SK-N-SH treated with all-trans-retinoic acid at 6 μM for 48 hours (cell line): ENCODE data around the gene PDE9A.

Source experiments
- ATAC-seq: fragments of 200-7000 bp; cut with Tn5 transposase; 3 replicates; pipeline ENCODE4 v1.9.1; 2020; ENCODE audit warnings: mild to moderate bottlenecking, moderate library complexity
- ARNTL ChIP-seq: fragments of 450-650 bp; formaldehyde crosslinking; IDR thresholded peaks from 2 replicates; pipeline ENCODE4 v1.5.0; 2020; ENCODE audit warnings: low read depth, mild to moderate bottlenecking, moderate library complexity, borderline replicate concordance
- BACH2 ChIP-seq: fragments of 250-450 bp; sonication (Bioruptor Pico); IDR thresholded peaks from 2 replicates; pipeline ENCODE4 v1.9.0; 2021; ENCODE audit warnings: mild to moderate bottlenecking, borderline replicate concordance
- CSDC2 ChIP-seq: fragments of 250-450 bp; sonication (Bioruptor Pico); IDR thresholded peaks from 2 replicates; pipeline ENCODE4 v1.5.0; 2020; ENCODE audit warnings: mild to moderate bottlenecking, moderate library complexity
- ESRRG ChIP-seq: fragments of 250-450 bp; sonication (Bioruptor Pico); IDR thresholded peaks from 2 replicates; pipeline ENCODE4 v1.6.1; 2021; ENCODE audit warnings: mild to moderate bottlenecking
- GLIS3 ChIP-seq: fragments of 250-450 bp; sonication (Bioruptor Pico); IDR thresholded peaks from 2 replicates; pipeline ENCODE4 v1.5.0; 2020; ENCODE audit warnings: mild to moderate bottlenecking, moderate library complexity
- OSR1 ChIP-seq: fragments of 250-450 bp; sonication (Bioruptor Pico); IDR thresholded peaks from 2 replicates; pipeline ENCODE4 v1.8.0; 2022; ENCODE audit warnings: moderate library complexity, mild to moderate bottlenecking, inconsistent platforms
- PPARA ChIP-seq: fragments of 250-450 bp; sonication (Bioruptor Pico); IDR thresholded peaks from 2 replicates; pipeline ENCODE4 v1.5.0; 2020; ENCODE audit warnings: mild to moderate bottlenecking, borderline replicate concordance
- RARB ChIP-seq: fragments of 250-450 bp; sonication (Bioruptor Pico); IDR thresholded peaks from 2 replicates; pipeline ENCODE4 v1.8.0; 2021; ENCODE audit warnings: mild to moderate bottlenecking, moderate library complexity
- SNAI2 ChIP-seq: fragments of 250-450 bp; sonication (Bioruptor Pico); IDR thresholded peaks from 2 replicates; pipeline ENCODE4 v1.5.0; 2020; ENCODE audit warnings: mild to moderate bottlenecking, moderate library complexity
- TCF4 ChIP-seq: fragments of 250-450 bp; sonication (Bioruptor Pico); IDR thresholded peaks from 2 replicates; pipeline ENCODE4 v1.8.0; 2021; ENCODE audit warnings: mild to moderate bottlenecking, moderate library complexity, borderline replicate concordance
- TOX ChIP-seq: fragments of 250-450 bp; sonication (Bioruptor Pico); IDR thresholded peaks from 2 replicates; pipeline ENCODE4 v1.8.0; 2021; ENCODE audit warnings: mild to moderate bottlenecking, moderate library complexity, borderline replicate concordance
- ZC3H10 ChIP-seq: fragments of 250-450 bp; sonication (Bioruptor Pico); IDR thresholded peaks from 2 replicates; pipeline ENCODE4 v1.5.1; 2021; ENCODE audit warnings: mild to moderate bottlenecking, moderate library complexity
- ZFP3 ChIP-seq: fragments of 250-450 bp; sonication (Bioruptor Pico); IDR thresholded peaks from 2 replicates; pipeline ENCODE4 v1.5.0; 2020; ENCODE audit warnings: mild to moderate bottlenecking, moderate library complexity
- ZFP30 ChIP-seq: fragments of 450-650 bp; formaldehyde crosslinking; IDR thresholded peaks from 2 replicates; pipeline ENCODE4 v1.5.0; 2022; ENCODE audit warnings: mild to moderate bottlenecking, moderate library complexity
- ZNF565 ChIP-seq: fragments of 450-650 bp; formaldehyde crosslinking; conservative IDR thresholded peaks from 2 replicates; pipeline ENCODE4 v1.5.0; 2020; ENCODE audit warnings: low read depth, mild to moderate bottlenecking, moderate library complexity
- ZNF70 ChIP-seq: fragments of 450-650 bp; formaldehyde crosslinking; IDR thresholded peaks from 2 replicates; pipeline ENCODE4 v1.5.0; 2020; ENCODE audit warnings: mild to moderate bottlenecking, moderate library complexity
- ZNF8 ChIP-seq: fragments of 450-650 bp; formaldehyde crosslinking; IDR thresholded peaks from 2 replicates; pipeline ENCODE4 v1.5.0; 2020; ENCODE audit warnings: mild to moderate bottlenecking, moderate library complexity
- TF ChIP-seq, protein P1 (sequence below): fragments of 250-450 bp; sonication (Bioruptor Pico); IDR thresholded peaks from 2 replicates; pipeline ENCODE4 v1.8.0; 2021; ENCODE audit warnings: low read depth, mild to moderate bottlenecking, moderate library complexity, borderline replicate concordance
- TF ChIP-seq, protein P2 (sequence below): fragments of 250-450 bp; sonication (Bioruptor Pico); IDR thresholded peaks from 2 replicates; pipeline ENCODE4 v1.5.1; 2021; ENCODE audit warnings: mild to moderate bottlenecking, moderate library complexity
- TF ChIP-seq, protein P3 (sequence below): fragments of 250-450 bp; sonication (Bioruptor Pico); IDR thresholded peaks from 2 replicates; pipeline ENCODE4 v1.8.0; 2020; ENCODE audit warnings: mild to moderate bottlenecking, moderate library complexity, borderline replicate concordance
- TF ChIP-seq, protein P4 (sequence below): fragments of 250-450 bp; sonication (Bioruptor Pico); IDR thresholded peaks from 2 replicates; pipeline ENCODE4 v1.5.0; 2020; ENCODE audit warnings: mild to moderate bottlenecking, moderate library complexity

Gene PDE9A

DNA sequence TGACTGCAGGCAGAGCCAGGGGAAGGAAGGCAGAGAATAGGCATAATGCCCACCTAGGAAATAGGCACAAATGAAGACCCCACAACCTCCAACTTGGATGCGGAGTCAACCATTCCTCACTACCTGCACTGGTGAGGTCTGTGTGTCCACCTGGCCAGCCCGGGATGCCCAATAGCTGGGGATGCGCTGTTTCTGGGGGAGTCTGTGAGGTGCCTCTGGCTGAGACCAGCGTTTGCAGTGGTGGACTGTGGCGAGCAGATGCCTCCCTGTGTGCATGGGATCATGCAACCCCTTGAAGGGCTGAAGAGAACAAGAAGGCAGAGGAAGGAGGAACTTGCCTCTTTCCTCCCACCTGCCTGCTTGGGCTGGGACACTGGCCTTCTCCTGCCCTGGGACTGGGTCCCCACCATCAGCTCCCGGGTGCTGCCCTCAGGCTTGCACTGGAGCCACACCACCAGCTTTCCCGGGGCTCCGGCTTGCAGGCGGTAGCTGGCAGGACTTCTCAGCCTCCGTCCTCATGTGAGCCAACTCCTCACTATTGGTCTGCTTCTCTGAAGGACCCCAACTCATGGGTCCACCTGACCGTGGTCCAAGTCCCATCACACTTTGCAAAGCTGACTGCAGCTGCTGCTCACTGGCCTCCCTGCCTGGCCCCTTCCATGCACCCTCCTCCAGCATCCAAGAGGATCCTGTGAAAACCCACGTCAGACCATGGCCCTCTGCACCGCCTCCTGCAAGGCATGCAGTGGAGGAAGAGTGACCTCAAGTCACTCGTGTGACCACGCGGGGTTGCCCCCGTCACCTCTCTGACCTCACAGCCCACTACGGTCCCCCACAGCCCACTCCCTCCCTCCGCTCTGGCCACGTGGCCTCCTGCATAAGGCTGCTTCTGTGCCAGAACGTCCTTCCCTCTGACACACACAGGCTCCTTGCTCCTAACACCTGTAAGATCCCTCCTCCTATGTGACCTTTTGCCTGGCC is 2.7 kb upstream of the PDE9A start:
- no peak for ATAC-seq
- TF ChIP-seq SNAI2 (no peak), BACH2 (no peak), ZNF70 (CRISPR knock-in tag) (no peak), ESRRG (CRISPR knock-in tag) (no peak), PPARA (CRISPR knock-in tag) (no peak), ZFP3 (no peak), ZNF565 (no peak), CSDC2 (CRISPR knock-in tag) (no peak), ARNTL (CRISPR knock-in tag) (no peak), ZFP30 (no peak), TCF4 (CRISPR knock-in tag) (no peak), GLIS3 (CRISPR knock-in tag) (no peak), RARB (CRISPR knock-in tag) (no peak), ZC3H10 (CRISPR knock-in tag) (no peak)
- TF ChIP-seq, protein P1, sequence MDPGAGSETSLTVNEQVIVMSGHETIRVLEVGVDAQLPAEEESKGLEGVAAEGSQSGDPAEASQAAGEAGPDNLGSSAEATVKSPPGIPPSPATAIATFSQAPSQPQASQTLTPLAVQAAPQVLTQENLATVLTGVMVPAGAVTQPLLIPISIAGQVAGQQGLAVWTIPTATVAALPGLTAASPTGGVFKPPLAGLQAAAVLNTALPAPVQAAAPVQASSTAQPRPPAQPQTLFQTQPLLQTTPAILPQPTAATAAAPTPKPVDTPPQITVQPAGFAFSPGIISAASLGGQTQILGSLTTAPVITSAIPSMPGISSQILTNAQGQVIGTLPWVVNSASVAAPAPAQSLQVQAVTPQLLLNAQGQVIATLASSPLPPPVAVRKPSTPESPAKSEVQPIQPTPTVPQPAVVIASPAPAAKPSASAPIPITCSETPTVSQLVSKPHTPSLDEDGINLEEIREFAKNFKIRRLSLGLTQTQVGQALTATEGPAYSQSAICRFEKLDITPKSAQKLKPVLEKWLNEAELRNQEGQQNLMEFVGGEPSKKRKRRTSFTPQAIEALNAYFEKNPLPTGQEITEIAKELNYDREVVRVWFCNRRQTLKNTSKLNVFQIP (CRISPR knock-in tag), result no peak
- TF ChIP-seq, protein P2, sequence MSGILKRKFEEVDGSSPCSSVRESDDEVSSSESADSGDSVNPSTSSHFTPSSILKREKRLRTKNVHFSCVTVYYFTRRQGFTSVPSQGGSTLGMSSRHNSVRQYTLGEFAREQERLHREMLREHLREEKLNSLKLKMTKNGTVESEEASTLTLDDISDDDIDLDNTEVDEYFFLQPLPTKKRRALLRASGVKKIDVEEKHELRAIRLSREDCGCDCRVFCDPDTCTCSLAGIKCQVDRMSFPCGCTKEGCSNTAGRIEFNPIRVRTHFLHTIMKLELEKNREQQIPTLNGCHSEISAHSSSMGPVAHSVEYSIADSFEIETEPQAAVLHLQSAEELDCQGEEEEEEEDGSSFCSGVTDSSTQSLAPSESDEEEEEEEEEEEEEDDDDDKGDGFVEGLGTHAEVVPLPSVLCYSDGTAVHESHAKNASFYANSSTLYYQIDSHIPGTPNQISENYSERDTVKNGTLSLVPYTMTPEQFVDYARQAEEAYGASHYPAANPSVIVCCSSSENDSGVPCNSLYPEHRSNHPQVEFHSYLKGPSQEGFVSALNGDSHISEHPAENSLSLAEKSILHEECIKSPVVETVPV, result no peak
- TF ChIP-seq, protein P3, sequence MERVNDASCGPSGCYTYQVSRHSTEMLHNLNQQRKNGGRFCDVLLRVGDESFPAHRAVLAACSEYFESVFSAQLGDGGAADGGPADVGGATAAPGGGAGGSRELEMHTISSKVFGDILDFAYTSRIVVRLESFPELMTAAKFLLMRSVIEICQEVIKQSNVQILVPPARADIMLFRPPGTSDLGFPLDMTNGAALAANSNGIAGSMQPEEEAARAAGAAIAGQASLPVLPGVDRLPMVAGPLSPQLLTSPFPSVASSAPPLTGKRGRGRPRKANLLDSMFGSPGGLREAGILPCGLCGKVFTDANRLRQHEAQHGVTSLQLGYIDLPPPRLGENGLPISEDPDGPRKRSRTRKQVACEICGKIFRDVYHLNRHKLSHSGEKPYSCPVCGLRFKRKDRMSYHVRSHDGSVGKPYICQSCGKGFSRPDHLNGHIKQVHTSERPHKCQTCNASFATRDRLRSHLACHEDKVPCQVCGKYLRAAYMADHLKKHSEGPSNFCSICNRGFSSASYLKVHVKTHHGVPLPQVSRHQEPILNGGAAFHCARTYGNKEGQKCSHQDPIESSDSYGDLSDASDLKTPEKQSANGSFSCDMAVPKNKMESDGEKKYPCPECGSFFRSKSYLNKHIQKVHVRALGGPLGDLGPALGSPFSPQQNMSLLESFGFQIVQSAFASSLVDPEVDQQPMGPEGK, result no peak
- TF ChIP-seq, protein P4, sequence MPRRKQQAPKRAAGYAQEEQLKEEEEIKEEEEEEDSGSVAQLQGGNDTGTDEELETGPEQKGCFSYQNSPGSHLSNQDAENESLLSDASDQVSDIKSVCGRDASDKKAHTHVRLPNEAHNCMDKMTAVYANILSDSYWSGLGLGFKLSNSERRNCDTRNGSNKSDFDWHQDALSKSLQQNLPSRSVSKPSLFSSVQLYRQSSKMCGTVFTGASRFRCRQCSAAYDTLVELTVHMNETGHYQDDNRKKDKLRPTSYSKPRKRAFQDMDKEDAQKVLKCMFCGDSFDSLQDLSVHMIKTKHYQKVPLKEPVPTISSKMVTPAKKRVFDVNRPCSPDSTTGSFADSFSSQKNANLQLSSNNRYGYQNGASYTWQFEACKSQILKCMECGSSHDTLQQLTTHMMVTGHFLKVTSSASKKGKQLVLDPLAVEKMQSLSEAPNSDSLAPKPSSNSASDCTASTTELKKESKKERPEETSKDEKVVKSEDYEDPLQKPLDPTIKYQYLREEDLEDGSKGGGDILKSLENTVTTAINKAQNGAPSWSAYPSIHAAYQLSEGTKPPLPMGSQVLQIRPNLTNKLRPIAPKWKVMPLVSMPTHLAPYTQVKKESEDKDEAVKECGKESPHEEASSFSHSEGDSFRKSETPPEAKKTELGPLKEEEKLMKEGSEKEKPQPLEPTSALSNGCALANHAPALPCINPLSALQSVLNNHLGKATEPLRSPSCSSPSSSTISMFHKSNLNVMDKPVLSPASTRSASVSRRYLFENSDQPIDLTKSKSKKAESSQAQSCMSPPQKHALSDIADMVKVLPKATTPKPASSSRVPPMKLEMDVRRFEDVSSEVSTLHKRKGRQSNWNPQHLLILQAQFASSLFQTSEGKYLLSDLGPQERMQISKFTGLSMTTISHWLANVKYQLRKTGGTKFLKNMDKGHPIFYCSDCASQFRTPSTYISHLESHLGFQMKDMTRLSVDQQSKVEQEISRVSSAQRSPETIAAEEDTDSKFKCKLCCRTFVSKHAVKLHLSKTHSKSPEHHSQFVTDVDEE (CRISPR knock-in tag), result no peak

DNA sequence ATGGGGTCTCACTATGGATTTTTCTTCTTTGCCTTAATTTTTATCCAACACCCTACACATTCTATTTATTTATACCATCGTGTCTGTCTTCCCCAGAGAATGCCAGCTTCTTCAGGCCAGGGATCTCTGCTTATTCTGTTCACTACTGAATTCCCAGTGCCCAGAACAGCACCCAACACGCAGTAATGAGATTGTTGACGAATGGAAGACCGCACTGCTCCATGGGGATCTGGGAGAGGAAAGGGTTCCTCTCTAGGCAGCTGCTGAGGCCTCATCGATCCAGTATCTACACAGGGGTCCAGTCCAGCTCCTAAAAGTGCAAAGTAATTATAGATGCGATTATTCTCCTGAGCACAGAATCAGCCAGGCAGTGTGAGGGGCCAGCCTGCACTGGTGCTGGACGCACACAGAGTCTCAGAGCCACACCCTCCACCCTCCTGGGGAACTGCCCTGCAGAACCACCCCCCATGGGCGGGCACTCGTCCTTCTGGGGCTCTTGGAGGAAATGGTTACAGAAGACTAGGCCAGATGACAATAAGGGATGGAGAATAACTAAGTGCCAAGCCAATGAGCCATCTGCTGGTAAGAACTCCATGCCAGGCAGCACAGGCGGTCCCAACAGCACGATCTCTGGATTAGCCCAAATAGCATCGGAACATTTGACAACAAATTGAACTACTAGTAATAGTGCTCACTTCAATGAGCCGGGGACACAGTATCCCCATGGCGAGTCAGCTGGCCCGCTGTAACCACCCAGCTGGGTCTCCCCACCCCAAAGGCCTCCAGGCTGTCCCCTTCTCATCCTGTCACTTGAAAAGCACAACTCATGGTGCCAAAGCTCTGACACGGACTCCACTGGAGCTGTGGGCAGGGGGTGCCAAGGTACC is 1.7 kb upstream of the PDE9A start:
- ATAC-seq, result no peak
- TF ChIP-seq, protein P1 (CRISPR knock-in tag), result no peak
- TF ChIP-seq ZNF8 (CRISPR knock-in tag), result no peak
- TF ChIP-seq ZFP3, result no peak
- TF ChIP-seq OSR1 (CRISPR knock-in tag), result no peak
- TF ChIP-seq, protein P2, result no peak
- no peak for TF ChIP-seq TOX
- TF ChIP-seq ESRRG (CRISPR knock-in tag), result no peak
- TF ChIP-seq BACH2, result no peak
